ENCODE results near the gene KRTAP15-1.

Gene KRTAP15-1

GRCh38 chr21:30439975-30440374 is at the start of gene KRTAP15-1:
TSS of gene KRTAP15-1 (plus strand) at chr21:30440275. CDS start at chr21:30440328, 53 bp downstream.
- Histone ChIP-seq H3K36me3 (ENCODE audit: control insufficient read depth in 2 of 2, insufficient read depth in 1 of 2, low read length in 2 of 2) (no peaks in the 10 kb centered on the region), H3K4me3 (ENCODE audit: low read depth, low read length) (no peak within 1 kb of the TSS), H3K27ac (ENCODE audit: extremely low read depth, low read depth, low read length) (no peak within 1 kb of the TSS), H3K4me1 (ENCODE audit: control insufficient read depth, insufficient read depth, low read length) (no peaks in the 10 kb centered on the region), H3K9me3 (ENCODE audit: control insufficient read depth, insufficient read depth, low read depth, low read length) (no peaks in the 10 kb centered on the region)
- CTCF ChIA-PET: no interaction called here
- TF ChIP-seq KLF8 (tag by site-specific recombination; IDR thresholded peaks at IDR 0.05): no peak
- no peak for TF ChIP-seq ZNF391 (tag by site-specific recombination; IDR thresholded peaks at IDR 0.05; ENCODE audit: borderline replicate concordance, low read depth)
- no peak for TF ChIP-seq ZNF629 (tag by site-specific recombination; IDR thresholded peaks at IDR 0.05)
- no peak for TF ChIP-seq MZF1 (tag by site-specific recombination; IDR thresholded peaks at IDR 0.05; ENCODE audit: borderline replicate concordance)
- TF ChIP-seq SCRT2 (tag by site-specific recombination; IDR thresholded peaks at IDR 0.05): no peak
- no peak for TF ChIP-seq ZBTB20 (tag by site-specific recombination; IDR thresholded peaks at IDR 0.05)
- TF ChIP-seq GLIS2 (tag by site-specific recombination; IDR thresholded peaks at IDR 0.05): no peak
- TF ChIP-seq ZNF530 (tag by site-specific recombination; IDR thresholded peaks at IDR 0.05; ENCODE audit: low read depth): no peak
- TF ChIP-seq ZNF677 (tag by site-specific recombination; IDR thresholded peaks at IDR 0.05): no peak
- TF ChIP-seq OSR2 (tag by site-specific recombination; IDR thresholded peaks at IDR 0.05): no peak
- POLR2A ChIA-PET: no interaction called here

GRCh38 chr21:30391492-30392025 is 48.5 kb upstream of the KRTAP15-1 start:
- TF ChIP-seq ZNF366 (tag by site-specific recombination; conservative IDR thresholded peaks at IDR 0.05) (no peak), TSHZ1 (tag by site-specific recombination; IDR thresholded peaks at IDR 0.05; ENCODE audit: borderline replicate concordance) (no peak), ZNF707 (tag by site-specific recombination; IDR thresholded peaks at IDR 0.05) (no peak), ZNF664 (tag by site-specific recombination; IDR thresholded peaks at IDR 0.05) (no peak), ZSCAN18 (tag by site-specific recombination; IDR thresholded peaks at IDR 0.05) (no peak), GFI1B (tag by site-specific recombination; IDR thresholded peaks at IDR 0.05) (no peak), ZNF629 (tag by site-specific recombination; IDR thresholded peaks at IDR 0.05) (no peak), MEIS1 (CRISPR knock-in tag; IDR thresholded peaks at IDR 0.05; ENCODE audit: borderline replicate concordance) (no peak), ZNF610 (tag by site-specific recombination; IDR thresholded peaks at IDR 0.05; ENCODE audit: borderline replicate concordance) (no peak)
- CTCF ChIA-PET: interaction anchor here (1.4 to 2.1 kb wide), 2 partner anchors 18 to 51 kb away, joined by 8 to 9 read pairs; no protein-coding TSS in a partner anchor
- H3K27ac ChIP-seq (ENCODE audit: extremely low read depth, low read depth, low read length): no peak overlapping the region
- H3K4me1 ChIP-seq (ENCODE audit: control insufficient read depth, insufficient read depth, low read length): no peaks in the 10 kb centered on the region
- POLR2A ChIA-PET: no interaction called here
- no peak overlapping the region for H3K4me3 ChIP-seq (ENCODE audit: low read depth, low read length)
- no peaks in the 10 kb centered on the region for H3K9me3 ChIP-seq (ENCODE audit: control insufficient read depth, insufficient read depth, low read depth, low read length)
- no peaks in the 10 kb centered on the region for H3K36me3 ChIP-seq (ENCODE audit: control insufficient read depth in 2 of 2, insufficient read depth in 1 of 2, low read length in 2 of 2)

- CTCF ChIA-PET: no interaction called here
- Histone ChIP-seq H3K4me3 (ENCODE audit: low read depth, low read length) (no peak within 1 kb of the TSS), H3K4me1 (ENCODE audit: control insufficient read depth, insufficient read depth, low read length) (no peaks in the 10 kb centered on the region), H3K36me3 (ENCODE audit: control insufficient read depth in 2 of 2, insufficient read depth in 1 of 2, low read length in 2 of 2) (no peaks in the 10 kb centered on the region), H3K9me3 (ENCODE audit: control insufficient read depth, insufficient read depth, low read depth, low read length) (no peaks in the 10 kb centered on the region), H3K27ac (ENCODE audit: extremely low read depth, low read depth, low read length) (no peak within 1 kb of the TSS)
- POLR2A ChIA-PET: no interaction called here
- TF ChIP-seq ZNF394 (tag by site-specific recombination; IDR thresholded peaks at IDR 0.05; ENCODE audit: borderline replicate concordance) (no peak), ZNF2 (tag by site-specific recombination; IDR thresholded peaks at IDR 0.05) (no peak), ZNF707 (tag by site-specific recombination; IDR thresholded peaks at IDR 0.05) (no peak), ZNF529 (tag by site-specific recombination; IDR thresholded peaks at IDR 0.05; ENCODE audit: insufficient replicate concordance) (no peak), ZNF488 (tag by site-specific recombination; IDR thresholded peaks at IDR 0.05) (no peak), YY1 (tag by site-specific recombination; IDR thresholded peaks at IDR 0.05) (no peak), GLIS1 (tag by site-specific recombination; IDR thresholded peaks at IDR 0.05) (no peak), GLI2 (tag by site-specific recombination; IDR thresholded peaks at IDR 0.05; ENCODE audit: borderline replicate concordance, low read depth) (no peak), ZNF791 (tag by site-specific recombination; IDR thresholded peaks at IDR 0.05) (no peak), ZSCAN23 (tag by site-specific recombination; IDR thresholded peaks at IDR 0.05) (no peak), ZNF530 (tag by site-specific recombination; IDR thresholded peaks at IDR 0.05; ENCODE audit: low read depth) (no peak)
These were observed 44.3 kb upstream of the KRTAP15-1 start, which contains the start of gene KRTAP13-1 for GRCh38 chr21:30395731-30396130. TSS of gene KRTAP13-1 (plus strand) at chr21:30396031. CDS start at chr21:30396087, 56 bp downstream.

Data from HEK293 (cell line).